IMR-90 (cell line): Measurements from ENCODE around the gene NOS1AP. TPM values are rescaled to one million over a fixed set of nuclear protein-coding genes. Genes with fewer than 3 reads are reported as not detected.

Experiments used
- ATAC-seq: fragments of 200-7000 bp; cut with Tn5 transposase; 2 replicates; pipeline ENCODE4 v1.9.1; 2020; ENCODE audit warnings: low read depth, mild to moderate bottlenecking, moderate library complexity
- BruUV-seq: library from RNA; stranded (reverse); fragments of 400-500 nt; replicated peaks from 2 replicates; lab custom pipeline; 2021; lab: Mats Ljungman, UMichigan
- CTCF ChIA-PET: fragments of 300-600 bp; formaldehyde crosslinking; extraction: SDS; loops from one replicate; lab custom pipeline; 2021; ENCODE audit warnings: antibody characterized with exemption; lab: Yijun Ruan, JAX
- POLR2A ChIA-PET: fragments of 300-600 bp; sonication (Branson Sonifier 250); formaldehyde crosslinking; loops from one replicate; lab custom pipeline; 2022; ENCODE audit warnings: antibody characterized with exemption; ENCODE audit not compliant: unreplicated experiment; lab: Charles Lee
- DNase-seq: peaks from one replicate; pipeline ENCODE4 v3.0.0; 2013
- H2AFZ ChIP-seq: replicated peaks from 2 replicates; pipeline ENCODE3; 2013; ENCODE audit warnings: low read length, mild to moderate bottlenecking; ENCODE audit not compliant: poor library complexity
- H2AK5ac ChIP-seq: 2 replicates; pipeline ENCODE4 v1.6.1; 2013; ENCODE audit warnings: low read depth, low read length, inconsistent platforms
- H2AK9ac ChIP-seq: replicated peaks from 2 replicates; pipeline ENCODE3; 2013; ENCODE audit warnings: mild to moderate bottlenecking, low read depth, low read length, moderate library complexity; ENCODE audit not compliant: poor library complexity
- H2BK120ac ChIP-seq: 2 replicates; pipeline ENCODE4 v1.6.1; 2013; ENCODE audit warnings: low read depth, low read length, inconsistent platforms
- H2BK15ac ChIP-seq: 3 replicates; pipeline ENCODE4 v1.6.1; 2013; ENCODE audit warnings: low read depth, low read length, inconsistent platforms
- H2BK20ac ChIP-seq: 2 replicates; pipeline ENCODE4 v1.6.1; 2013; ENCODE audit warnings: low read depth, mild to moderate bottlenecking, inconsistent platforms, low read length, moderate library complexity
- H2BK5ac ChIP-seq: 2 replicates; pipeline ENCODE4 v1.6.1; 2013; ENCODE audit warnings: mild to moderate bottlenecking, low read depth, low read length, inconsistent platforms; ENCODE audit not compliant: poor library complexity, severe bottlenecking
- H3K14ac ChIP-seq: replicated peaks from 2 replicates; pipeline ENCODE4 v1.6.1; 2013; ENCODE audit warnings: low read depth, low read length, inconsistent platforms
- H3K18ac ChIP-seq: 2 replicates; pipeline ENCODE4 v1.6.1; 2013; ENCODE audit warnings: low read depth, low read length, control low read depth
- H3K23ac ChIP-seq: 2 replicates; pipeline ENCODE4 v1.6.1; 2013; ENCODE audit warnings: low read depth, low read length, inconsistent platforms
- H3K27ac ChIP-seq: 2 replicates; pipeline ENCODE4 v1.5.1; 2013; ENCODE audit warnings: mild to moderate bottlenecking, control low read depth, low read length; ENCODE audit not compliant: insufficient read depth
- H3K27me3 ChIP-seq: 2 replicates; pipeline ENCODE4 v1.6.1; 2013; ENCODE audit warnings: low read length; ENCODE audit not compliant: control insufficient read depth, insufficient read depth
- H3K36me3 ChIP-seq: 2 replicates; pipeline ENCODE4 v1.6.1; 2013; ENCODE audit warnings: low read length, mixed read lengths; ENCODE audit not compliant: control insufficient read depth, insufficient read depth
- H3K4ac ChIP-seq: 2 replicates; pipeline ENCODE4 v1.6.1; 2013; ENCODE audit warnings: low read depth, low read length, inconsistent platforms
- H3K4me1 ChIP-seq: 2 replicates; pipeline ENCODE4 v1.6.1; 2013; ENCODE audit warnings: low read length, mixed read lengths; ENCODE audit not compliant: control insufficient read depth, insufficient read depth
- H3K4me2 ChIP-seq: 2 replicates; pipeline ENCODE4 v1.6.1; 2013; ENCODE audit warnings: low read depth, mild to moderate bottlenecking, control low read depth, low read length, moderate library complexity
- H3K4me3 ChIP-seq: 2 replicates; pipeline ENCODE4 v1.5.1; 2013; ENCODE audit warnings: low read depth, mild to moderate bottlenecking, control low read depth, low read length, moderate library complexity; ENCODE audit not compliant: insufficient read depth
- H3K56ac ChIP-seq: 2 replicates; pipeline ENCODE4 v1.6.1; 2013; ENCODE audit warnings: low read length, inconsistent platforms; ENCODE audit not compliant: insufficient read depth; ENCODE audit errors: extremely low read depth
- H3K79me1 ChIP-seq, 2 experiments: 2 replicates each; pipeline ENCODE4 v1.6.1; 2013; ENCODE audit warnings: low read length in 2 of 2, inconsistent platforms in 1 of 2, low read depth in 1 of 2
- H3K9ac ChIP-seq: 2 replicates; pipeline ENCODE4 v1.6.1; 2013; ENCODE audit warnings: low read depth, low read length, control low read depth
- H3K9me1 ChIP-seq: 2 replicates; pipeline ENCODE4 v1.6.1; 2013; ENCODE audit warnings: low read length, inconsistent platforms; ENCODE audit not compliant: insufficient read depth
- H3K9me3 ChIP-seq: 2 replicates; pipeline ENCODE4 v1.6.1; 2013; ENCODE audit warnings: low read length; ENCODE audit not compliant: control insufficient read depth, insufficient read depth
- H4K20me1 ChIP-seq: 2 replicates; pipeline ENCODE4 v1.6.1; 2013; ENCODE audit warnings: low read length, inconsistent platforms; ENCODE audit not compliant: insufficient read depth
- H4K5ac ChIP-seq: 2 replicates; pipeline ENCODE4 v1.6.1; 2013; ENCODE audit warnings: mild to moderate bottlenecking, low read depth, low read length, control low read depth
- H4K8ac ChIP-seq, 2 experiments: 2 replicates each; pipeline ENCODE4 v1.6.1; 2013; ENCODE audit warnings: low read depth in 2 of 2, low read length in 2 of 2, control low read depth in 1 of 2, inconsistent platforms in 1 of 2
- H4K91ac ChIP-seq: 2 replicates; pipeline ENCODE4 v1.6.1; 2013; ENCODE audit warnings: low read depth, low read length, inconsistent platforms; ENCODE audit not compliant: insufficient read depth
- BHLHE40 ChIP-seq: fragments of 150-350 bp; IDR thresholded peaks from 2 replicates; pipeline ENCODE4 v1.6.1; 2016; ENCODE audit warnings: mild to moderate bottlenecking, low read depth, low read length
- CHD1 ChIP-seq: IDR thresholded peaks from 2 replicates; pipeline ENCODE4 v1.6.1; 2012; ENCODE audit warnings: low read depth, low read length, improper control_type of control experiment
- CTCF ChIP-seq: conservative IDR thresholded peaks from 2 replicates; pipeline ENCODE4 v1.5.1; 2012; ENCODE audit warnings: mild to moderate bottlenecking, low read depth, low read length, improper control_type of control experiment
- ELK1 ChIP-seq: fragments of 150-350 bp; IDR thresholded peaks from 2 replicates; pipeline ENCODE4 v1.6.1; 2016; ENCODE audit warnings: low read depth, mild to moderate bottlenecking, low read length, moderate library complexity, borderline replicate concordance
- FOS ChIP-seq: fragments of 150-350 bp; IDR thresholded peaks from 2 replicates; pipeline ENCODE4 v1.6.1; 2016; ENCODE audit warnings: low read depth, low read length
- MAFK ChIP-seq: IDR thresholded peaks from 2 replicates; pipeline ENCODE4 v1.6.1; 2012; ENCODE audit warnings: low read depth, low read length, improper control_type of control experiment
- MAZ ChIP-seq: IDR thresholded peaks from 2 replicates; pipeline ENCODE4 v1.6.1; 2012; ENCODE audit warnings: low read depth, mild to moderate bottlenecking, low read length, improper control_type of control experiment, moderate library complexity, borderline replicate concordance
- NFE2L2 ChIP-seq: fragments of 150-350 bp; IDR thresholded peaks from 2 replicates; pipeline ENCODE4 v1.6.1; 2016; ENCODE audit warnings: low read depth, mild to moderate bottlenecking, low read length
- RAD21 ChIP-seq: IDR thresholded peaks from 2 replicates; pipeline ENCODE4 v1.6.1; 2012; ENCODE audit warnings: low read length, improper control_type of control experiment
- RCOR1 ChIP-seq: IDR thresholded peaks from 2 replicates; pipeline ENCODE4 v1.6.1; 2012; ENCODE audit warnings: mild to moderate bottlenecking, low read length, improper control_type of control experiment; ENCODE audit not compliant: insufficient replicate concordance
- SMC3 ChIP-seq: fragments of 150-350 bp; IDR thresholded peaks from 2 replicates; pipeline ENCODE4 v1.6.1; 2016; ENCODE audit warnings: low read depth, mild to moderate bottlenecking, antibody characterized with exemption, low read length, moderate library complexity
- WGBS, 2 experiments: methylation state at CpG; one replicate each; pipeline versions ENCODE4 v1.1.5 to v1.1.7; 2013; ENCODE audit warnings: missing lambda C conversion rate in 2 of 2; ENCODE audit not compliant: insufficient read length in 1 of 2; ENCODE audit errors: extremely low coverage in 2 of 2; 5-methylcytosine and 5-hydroxymethylcytosine counted together
- dilution Hi-C: fragments of 300-500 bp; cut with HindIII; formaldehyde crosslinking; loops from one replicate; pipeline ENCODE4 v1.14.3; 2018; ENCODE audit warnings: low sequenced_read_pairs; ENCODE audit not compliant: unreplicated experiment
- in situ Hi-C: fragments of 300-500 bp; cut with MboI; formaldehyde crosslinking; loops from 3 replicates; pipeline ENCODE4 v1.14.3; 2019; ENCODE audit warnings: low sequenced_read_pairs, inconsistent platforms, mixed read lengths
- intact Hi-C: fragments of 100-400 bp; cut with micrococcal nuclease; formaldehyde crosslinking; loops from 2 replicates; pipeline ENCODE4 v1.10.0; 2022
- polyA plus RNA-seq, 3 experiments: library from polyadenylated mRNA; depleted of rRNA; stranded (reverse); fragments of >200 nt; gene quantifications; 2 replicates each; pipeline ENCODE4 v1.2.3, GENCODE V29; 2012; ENCODE audit warnings: low replicate concordance in 1 of 3
- total RNA-seq: library from RNA; depleted of rRNA; stranded (reverse); fragments of >200 nt; gene quantifications from 2 replicates; pipeline ENCODE4 v1.2.3, GENCODE V29; 2012

The NOS1AP gene
- total and polyA plus RNA-seq, 2 of the 4 experiments (the other 2 are of a cell fraction): 0.18 to 0.19 TPM

GRCh38 chr1:162384116-162384515, 314.6 kb downstream of the NOS1AP start:
- Histone ChIP-seq H3K4ac (no peak overlapping the region), H4K91ac (no peak overlapping the region), H3K4me1 (no peaks in the 10 kb centered on the region), H3K79me1 (no peaks in the 10 kb centered on the region), H3K9ac (no peak overlapping the region), H2AK5ac (no peak overlapping the region), H3K14ac (no peak overlapping the region), H2AFZ (no peak overlapping the region), H3K56ac (no peak overlapping the region), H3K27me3 (peaks cover 24% of the 10 kb centered on the region), H3K36me3 (no peaks in the 10 kb centered on the region), H3K4me3 (no peak overlapping the region), H4K5ac (no peak overlapping the region), H3K23ac (no peak overlapping the region), H3K27ac (no peak overlapping the region), H3K9me3 (no peaks in the 10 kb centered on the region), H2AK9ac (no peak overlapping the region), H4K20me1 (no peaks in the 10 kb centered on the region), H3K9me1 (no peaks in the 10 kb centered on the region), H4K8ac (no peak overlapping the region), H3K18ac (no peak overlapping the region), H2BK5ac (no peak overlapping the region), H2BK120ac (no peak overlapping the region), H3K4me2 (no peak overlapping the region), H2BK20ac (no peak overlapping the region), H2BK15ac (no peak overlapping the region)
- BruUV-seq: no TSS peak
- intact Hi-C loops (no loop called here), in situ Hi-C loops (loop anchor here (25.0 kb wide), 1 partner anchor 597 kb away; no protein-coding TSS in a partner anchor), dilution Hi-C loops (no loop called here)
- WGBS, 2 experiments: 89% methylated on average over 1 of the region's 6 CpGs; no CpG with 5 or more reads in 1 of the 2 experiments
- ATAC-seq: no peak
- TF ChIP-seq NFE2L2 (no peak), MAZ (no peak), ELK1 (no peak), CHD1 (no peak), RCOR1 (no peak), CTCF (no peak), RAD21 (no peak), SMC3 (no peak), BHLHE40 (no peak), FOS (no peak), MAFK (no peak)
- no peak for DNase-seq
- POLR2A ChIA-PET: no interaction called here
- CTCF ChIA-PET: no interaction called here
